ACC112 (cell line): ENCODE results near the gene MICU2.

ENCODE experiments used
- H2AFZ ChIP-seq: fragments of 200-600 bp; sonication (generic); one replicate; pipeline ENCODE4 v1.6.0; 2017; ENCODE audit warnings: antibody characterized with exemption, low read length; ENCODE audit not compliant: unreplicated experiment
- H3K27ac ChIP-seq: fragments of 200-600 bp; sonication (generic); 2 replicates; pipeline ENCODE4 v1.5.1; 2014; ENCODE audit warnings: low read depth, mild to moderate bottlenecking, antibody characterized with exemption, low read length, moderate library complexity
- H3K27me3 ChIP-seq: fragments of 200-600 bp; sonication (generic); 2 replicates; pipeline ENCODE4 v1.6.1; 2014; ENCODE audit warnings: mild to moderate bottlenecking, antibody characterized with exemption, low read length, moderate library complexity, mixed read lengths; ENCODE audit not compliant: insufficient read depth
- H3K36me3 ChIP-seq: fragments of 200-600 bp; sonication (generic); 2 replicates; pipeline ENCODE4 v1.6.1; 2016; ENCODE audit warnings: mild to moderate bottlenecking, antibody characterized with exemption, low read length, moderate library complexity, mixed read lengths; ENCODE audit not compliant: insufficient read depth
- H3K4me1 ChIP-seq: fragments of 200-600 bp; sonication (generic); one replicate; pipeline ENCODE4 v1.6.1; 2016; ENCODE audit warnings: low read length, mixed read lengths; ENCODE audit not compliant: insufficient read depth, unreplicated experiment, control insufficient read depth
- H3K4me3 ChIP-seq: fragments of 200-600 bp; sonication (generic); 2 replicates; pipeline ENCODE4 v1.5.1; 2014; ENCODE audit warnings: mild to moderate bottlenecking, low read depth, low read length
- H3K79me2 ChIP-seq: fragments of 200-600 bp; sonication (generic); one replicate; pipeline ENCODE4 v1.6.0; 2016; ENCODE audit warnings: low read length; ENCODE audit not compliant: control insufficient read depth, unreplicated experiment, insufficient read depth

Gene MICU2

DNA sequence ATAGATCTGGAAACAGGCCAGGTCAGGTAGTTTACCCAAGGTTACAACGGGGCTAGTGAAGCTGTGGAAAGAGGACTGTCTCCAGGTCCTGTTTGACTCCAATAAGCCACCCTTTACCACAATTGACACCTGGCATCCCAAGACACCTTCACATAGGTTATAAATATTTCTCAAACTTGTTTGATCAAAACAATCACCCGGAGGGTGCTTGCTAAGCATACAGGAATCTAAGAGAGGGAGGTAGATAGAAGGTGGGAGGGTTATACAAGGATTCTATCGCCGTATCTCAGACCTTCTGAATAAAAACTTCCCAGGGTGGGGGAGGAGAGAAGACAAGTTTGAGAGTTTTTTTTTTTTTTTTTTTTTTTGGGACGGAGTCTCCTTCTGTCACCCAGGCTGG, 55.4 kb downstream of the MICU2 start:
- Histone ChIP-seq H3K4me3 (no peak overlapping the region), H3K27ac (no peak overlapping the region)

DNA sequence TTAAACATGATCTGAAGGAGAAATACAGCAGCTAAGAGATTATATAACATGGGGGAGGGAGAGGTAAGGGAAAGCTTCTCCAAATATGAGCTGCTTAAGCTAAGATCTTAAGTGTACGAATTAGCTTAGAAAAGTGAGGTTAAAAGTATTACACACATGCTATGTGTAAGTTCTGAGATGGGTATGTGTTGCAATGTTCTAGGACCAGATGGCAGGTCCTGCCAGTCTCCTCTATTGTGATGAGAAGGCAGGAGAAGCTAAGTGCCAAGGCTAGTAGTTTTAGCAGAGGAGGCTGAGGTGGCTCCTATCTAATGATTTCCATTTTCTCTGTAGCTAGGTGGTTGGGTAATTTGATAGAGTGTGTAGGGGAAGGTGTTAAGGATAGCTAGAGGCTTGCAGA, 57.6 kb downstream of the MICU2 start:
- Histone ChIP-seq H3K4me3 (no peak overlapping the region), H3K79me2 (peaks cover 2% of the 10 kb centered on the region), H3K27me3 (no peaks in the 10 kb centered on the region), H3K27ac (no peak overlapping the region), H3K36me3 (no peaks in the 10 kb centered on the region), H3K4me1 (peaks cover 4% of the 10 kb centered on the region), H2AFZ (no peak overlapping the region)

More for the DNA sequence above, 55.4 kb downstream of the MICU2 start:
- H3K79me2 ChIP-seq: peaks cover 2% of the 10 kb centered on the region
- no peaks in the 10 kb centered on the region for H3K4me1 ChIP-seq
- no peaks in the 10 kb centered on the region for H3K27me3 ChIP-seq
- no peaks in the 10 kb centered on the region for H3K36me3 ChIP-seq
- no peak overlapping the region for H2AFZ ChIP-seq

- Histone ChIP-seq H3K27me3 (no peaks in the 10 kb centered on the region), H3K4me1 (peaks cover 6% of the 10 kb centered on the region), H3K27ac (no peak overlapping the region), H2AFZ (no peak overlapping the region), H3K36me3 (no peaks in the 10 kb centered on the region), H3K79me2 (no peaks in the 10 kb centered on the region), H3K4me3 (no peak overlapping the region)
Observed at GRCh38 chr13:21544515-21544914, 59.5 kb downstream of the MICU2 start.

DNA sequence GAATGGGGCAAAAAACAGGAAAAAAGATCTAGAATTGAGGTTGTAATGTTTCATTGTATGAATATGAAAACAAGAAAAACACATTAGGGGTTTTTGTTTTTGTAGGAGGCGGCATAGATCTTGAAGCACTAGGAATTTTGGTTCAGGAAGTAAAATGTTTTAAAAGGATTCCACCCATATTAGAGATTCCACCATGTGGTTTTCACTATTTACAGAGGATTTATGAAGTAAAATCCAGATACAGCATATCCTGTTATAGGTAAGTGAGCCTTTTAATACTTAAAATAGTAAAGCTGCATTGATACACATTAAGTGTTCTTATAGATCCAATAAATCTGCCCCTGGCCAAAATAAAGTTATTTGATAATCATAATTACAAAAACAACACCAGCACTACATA, 61.4 kb downstream of the MICU2 start:
- H2AFZ ChIP-seq: no peak overlapping the region
- H3K27me3 ChIP-seq: no peaks in the 10 kb centered on the region
- no peaks in the 10 kb centered on the region for H3K36me3 ChIP-seq
- H3K79me2 ChIP-seq: no peaks in the 10 kb centered on the region
- no peak overlapping the region for H3K4me3 ChIP-seq
- H3K4me1 ChIP-seq: peaks cover 6% of the 10 kb centered on the region
- no peak overlapping the region for H3K27ac ChIP-seq

GRCh38 chr13:21541980-21542379, 62.0 kb downstream of the MICU2 start:
- no peak overlapping the region for H2AFZ ChIP-seq
- no peaks in the 10 kb centered on the region for H3K79me2 ChIP-seq
- no peak overlapping the region for H3K27ac ChIP-seq
- peaks cover 6% of the 10 kb centered on the region for H3K4me1 ChIP-seq
- H3K27me3 ChIP-seq: no peaks in the 10 kb centered on the region
- no peak overlapping the region for H3K4me3 ChIP-seq
- H3K36me3 ChIP-seq: no peaks in the 10 kb centered on the region

- Histone ChIP-seq H2AFZ (no peak overlapping the region), H3K4me1 (peaks cover 6% of the 10 kb centered on the region), H3K27me3 (no peaks in the 10 kb centered on the region), H3K79me2 (no peaks in the 10 kb centered on the region), H3K27ac (no peak overlapping the region), H3K36me3 (no peaks in the 10 kb centered on the region), H3K4me3 (no peak overlapping the region)
Observed at GRCh38 chr13:21541271-21541670, 62.7 kb downstream of the MICU2 start.

GRCh38 chr13:21539687-21540086, 64.3 kb downstream of the MICU2 start:
- Histone ChIP-seq H3K4me1 (peaks cover 6% of the 10 kb centered on the region), H3K4me3 (no peak overlapping the region)

DNA sequence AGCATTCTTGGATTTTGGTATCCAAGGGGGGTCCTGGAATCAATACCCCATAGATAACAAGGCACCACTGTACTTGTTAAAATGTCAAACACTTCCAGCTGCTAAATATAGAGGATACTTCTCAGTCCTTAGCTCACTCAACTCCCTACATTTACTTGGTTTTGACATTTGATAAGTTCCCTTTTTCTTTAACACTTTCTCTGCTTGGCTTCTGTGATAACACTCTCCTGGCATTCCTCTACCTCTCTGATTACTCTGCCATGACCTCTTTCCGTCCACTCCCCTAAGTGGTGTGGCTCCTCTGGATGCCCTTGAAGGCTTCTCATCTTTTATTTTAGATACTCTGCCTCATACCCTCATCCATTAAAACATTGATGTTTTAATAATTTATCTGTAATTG, 65.2 kb downstream of the MICU2 start:
- H3K79me2 ChIP-seq: no peaks in the 10 kb centered on the region

More at GRCh38 chr13:21539687-21540086, 64.3 kb downstream of the MICU2 start:
- H3K27me3 ChIP-seq: no peaks in the 10 kb centered on the region
- H2AFZ ChIP-seq: no peak overlapping the region
- no peaks in the 10 kb centered on the region for H3K36me3 ChIP-seq
- H3K79me2 ChIP-seq: no peaks in the 10 kb centered on the region
- H3K27ac ChIP-seq: no peak overlapping the region

GRCh38 chr13:21538280-21538679, 65.7 kb downstream of the MICU2 start:
- Histone ChIP-seq H3K4me3 (no peak overlapping the region), H3K27me3 (no peaks in the 10 kb centered on the region), H3K79me2 (no peaks in the 10 kb centered on the region), H3K36me3 (no peaks in the 10 kb centered on the region), H3K27ac (no peak overlapping the region), H2AFZ (no peak overlapping the region), H3K4me1 (peaks cover 6% of the 10 kb centered on the region)

More for the DNA sequence above, 65.2 kb downstream of the MICU2 start:
- Histone ChIP-seq H3K36me3 (no peaks in the 10 kb centered on the region), H3K27me3 (no peaks in the 10 kb centered on the region), H3K4me3 (no peak overlapping the region), H2AFZ (no peak overlapping the region), H3K27ac (no peak overlapping the region), H3K4me1 (peaks cover 6% of the 10 kb centered on the region)

DNA sequence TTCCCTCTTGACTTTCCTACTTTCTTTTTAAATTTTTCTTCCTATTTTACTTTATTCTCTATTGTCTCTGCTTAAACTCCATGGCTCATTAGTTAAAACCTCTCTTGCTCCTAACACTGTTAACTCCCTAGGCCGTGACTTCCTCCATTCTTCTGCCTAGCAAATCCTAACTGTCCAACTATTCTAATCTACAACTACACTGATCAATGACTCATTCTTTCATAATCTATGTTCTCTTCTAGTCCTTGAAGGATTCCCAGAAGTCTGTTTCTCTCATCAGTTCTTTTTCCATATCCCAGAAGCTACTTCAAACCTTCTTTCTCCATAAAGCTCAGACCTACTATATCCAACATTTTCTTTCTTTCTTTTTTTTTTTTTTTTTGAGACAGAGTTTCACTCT, 66.9 kb downstream of the MICU2 start:
- Histone ChIP-seq H2AFZ (no peak overlapping the region), H3K4me3 (no peak overlapping the region), H3K4me1 (peaks cover 6% of the 10 kb centered on the region), H3K79me2 (no peaks in the 10 kb centered on the region), H3K27ac (no peak overlapping the region), H3K27me3 (no peaks in the 10 kb centered on the region), H3K36me3 (no peaks in the 10 kb centered on the region)

- Histone ChIP-seq H2AFZ (no peak overlapping the region), H3K27ac (no peak overlapping the region), H3K79me2 (no peaks in the 10 kb centered on the region), H3K27me3 (no peaks in the 10 kb centered on the region), H3K4me3 (no peak overlapping the region), H3K36me3 (no peaks in the 10 kb centered on the region), H3K4me1 (no peaks in the 10 kb centered on the region)
Observed at GRCh38 chr13:21534760-21535159, 69.2 kb downstream of the MICU2 start.
